Osteocyte (in vitro differentiated cells): ENCODE data around the gene IFT57. TPM values are rescaled to one million over a fixed set of nuclear protein-coding genes. Genes with fewer than 3 reads are reported as not detected.

Experiments
- DNase-seq: peaks from one replicate; pipeline ENCODE4 v3.0.0; 2021; ENCODE audit warnings: mixed read lengths; ENCODE audit not compliant: unreplicated experiment; ENCODE audit errors: extremely low spot score
- H3K27ac Mint-ChIP-seq: one replicate; pipeline ENCODE4 v1.8.0; 2021; ENCODE audit warnings: mild to moderate bottlenecking, mixed read lengths; ENCODE audit not compliant: unreplicated experiment
- H3K27me3 Mint-ChIP-seq: one replicate; pipeline ENCODE4 v1.8.0; 2021; ENCODE audit warnings: mixed read lengths; ENCODE audit not compliant: unreplicated experiment
- H3K36me3 Mint-ChIP-seq: one replicate; pipeline ENCODE4 v1.8.0; 2021; ENCODE audit warnings: mixed read lengths; ENCODE audit not compliant: unreplicated experiment
- H3K4me1 Mint-ChIP-seq: one replicate; pipeline ENCODE4 v1.8.0; 2021; ENCODE audit warnings: mixed read lengths; ENCODE audit not compliant: unreplicated experiment
- H3K4me3 Mint-ChIP-seq: one replicate; pipeline ENCODE4 v1.8.0; 2021; ENCODE audit warnings: mild to moderate bottlenecking, moderate library complexity, mixed read lengths; ENCODE audit not compliant: unreplicated experiment
- H3K9me3 Mint-ChIP-seq: one replicate; pipeline ENCODE4 v1.8.0; 2021; ENCODE audit warnings: mixed read lengths; ENCODE audit not compliant: unreplicated experiment
- CTCF ChIP-seq: fragments of 200-600 bp; sonication (generic); IDR thresholded peaks from 2 replicates; pipeline ENCODE4 v1.5.0; 2021; ENCODE audit warnings: antibody characterized with exemption, mild to moderate bottlenecking, moderate library complexity
- total RNA-seq: library from RNA; stranded (reverse); gene quantifications from 2 replicates; pipeline ENCODE4 v1.2.1, GENCODE V29; 2021

IFT57 gene
- total RNA-seq, 1 donor from 2014 or later, result 32.2 TPM

- H3K36me3 Mint-ChIP-seq, result no peaks in the 10 kb centered on the region
Measured at GRCh38 chr3:108114423-108115065, 107.7 kb downstream of the IFT57 start.

GRCh38 chr3:108113975-108114374 is 108.2 kb downstream of the IFT57 start:
- DNase-seq, result no peak
- no peaks in the 10 kb centered on the region for H3K4me1 Mint-ChIP-seq
- no peak overlapping the region for H3K4me3 Mint-ChIP-seq
- peaks cover 2% of the 10 kb centered on the region for H3K9me3 Mint-ChIP-seq
- H3K27ac Mint-ChIP-seq, result no peak overlapping the region
- H3K36me3 Mint-ChIP-seq, result no peaks in the 10 kb centered on the region
- peaks cover 12% of the 10 kb centered on the region for H3K27me3 Mint-ChIP-seq
- no peak for TF ChIP-seq CTCF

More at GRCh38 chr3:108114423-108115065, 107.7 kb downstream of the IFT57 start:
- Mint-ChIP-seq H3K27me3 (peaks cover 12% of the 10 kb centered on the region), H3K27ac (no peak overlapping the region), H3K9me3 (peaks cover 7% of the 10 kb centered on the region), H3K4me1 (no peaks in the 10 kb centered on the region), H3K4me3 (no peak overlapping the region)
- no peak for TF ChIP-seq CTCF
- no peak for DNase-seq

GRCh38 chr3:108110934-108111333 is 111.3 kb downstream of the IFT57 start:
- no peaks in the 10 kb centered on the region for H3K4me1 Mint-ChIP-seq
- no peak overlapping the region for H3K4me3 Mint-ChIP-seq
- H3K27ac Mint-ChIP-seq, result no peak overlapping the region
- peaks cover 4% of the 10 kb centered on the region for H3K27me3 Mint-ChIP-seq
- no peaks in the 10 kb centered on the region for H3K9me3 Mint-ChIP-seq
- no peaks in the 10 kb centered on the region for H3K36me3 Mint-ChIP-seq
- DNase-seq, result no peak
- no peak for TF ChIP-seq CTCF

Other genes with a start within 250 kb of the IFT57 start
- gene CD47, start 131.4 kb downstream of the IFT57 start, total RNA-seq, result 44.8 and 51.2 TPM in 2 replicates
- gene HHLA2, start 74.1 kb upstream of the IFT57 start, total RNA-seq, result not detected in 2 replicates